Endothelial cell of umbilical vein (primary cell): Measurements from ENCODE around the gene STK17A. TPM values are rescaled to one million over a fixed set of nuclear protein-coding genes. Genes with fewer than 3 reads are reported as not detected.
A peak's percentile ranks its signal among the peaks of the same experiment; 100 is the strongest.

Experiments used
- BruUV-seq: library from RNA; stranded (reverse); fragments of 400-500 nt; replicated peaks from 2 replicates; lab custom pipeline; 2021; lab: Mats Ljungman, UMichigan
- CTCF ChIA-PET: fragments of 300-600, 350-600 bp; sonication (Branson Sonifier 250); formaldehyde crosslinking; loops from one replicate; lab custom pipeline; 2021; ENCODE audit warnings: antibody characterized with exemption, inconsistent platforms; lab: Charles Lee
- POLR2A ChIA-PET: fragments of 300-600, 350-600 bp; sonication (Branson Sonifier 250); formaldehyde crosslinking; loops from one replicate; lab custom pipeline; 2021; ENCODE audit warnings: antibody characterized with exemption, inconsistent platforms; lab: Charles Lee
- DNase-seq: peaks from one replicate; pipeline ENCODE4 v3.0.0-alpha.2; 2011; ENCODE audit warnings: low read depth, low spot score
- FAIRE-seq: peaks from 2 replicates; lab custom pipeline; 2011; peaks lifted over from hg19 to GRCh38; lab: Jason Lieb, UNC
- H2AFZ ChIP-seq: 2 replicates; pipeline ENCODE4 v1.6.0; 2012; ENCODE audit warnings: low read depth, low read length, control low read depth, inconsistent platforms
- H3K27ac ChIP-seq: 2 replicates; pipeline ENCODE4 v1.5.1; 2011; ENCODE audit warnings: low read depth, mild to moderate bottlenecking, control low read depth, low read length, moderate library complexity; ENCODE audit not compliant: insufficient read depth
- H3K27me3 ChIP-seq, 2 experiments: 2 replicates each; pipeline versions ENCODE4 v1.6.0 to v1.6.1; 2011; ENCODE audit warnings: low read length in 2 of 2, mixed read lengths in 1 of 2; ENCODE audit not compliant: control insufficient read depth in 2 of 2, insufficient read depth in 2 of 2
- H3K36me3 ChIP-seq, 2 experiments: 2 replicates in 1 of 2; 3 replicates in 1 of 2; pipeline ENCODE4 v1.5.1; 2011; ENCODE audit warnings: low read length in 2 of 2, mild to moderate bottlenecking in 1 of 2, moderate library complexity in 1 of 2; ENCODE audit not compliant: control insufficient read depth in 2 of 2, insufficient read depth in 2 of 2; ENCODE audit errors: extremely low read depth in 1 of 2
- H3K4me1 ChIP-seq: 3 replicates; pipeline ENCODE4 v1.5.1; 2011; ENCODE audit warnings: mild to moderate bottlenecking, low read length; ENCODE audit not compliant: control insufficient read depth, insufficient read depth; ENCODE audit errors: extremely low read depth
- H3K4me2 ChIP-seq: 2 replicates; pipeline ENCODE4 v1.6.1; 2011; ENCODE audit warnings: low read length, control low read depth, mixed read lengths; ENCODE audit not compliant: insufficient read depth
- H3K4me3 ChIP-seq, 3 experiments: fragments of 200-600 bp in 1 of 3; sonication (generic), shearing (Covaris generic) in 1 of 3; replicated peaks in 1 of 3; 2 replicates each; pipeline ENCODE4 v1.5.1; 2011 to 2016; ENCODE audit warnings: control low read depth in 3 of 3, low read length in 3 of 3, mild to moderate bottlenecking in 2 of 3, inconsistent platforms in 1 of 3, low read depth in 1 of 3, moderate library complexity in 1 of 3; ENCODE audit not compliant: insufficient read depth in 1 of 3
- H3K79me2 ChIP-seq: 2 replicates; pipeline ENCODE4 v1.6.0; 2012; ENCODE audit warnings: low read length, inconsistent platforms; ENCODE audit not compliant: control insufficient read depth, insufficient read depth
- H3K9ac ChIP-seq: replicated peaks from 2 replicates; pipeline ENCODE3; 2011; ENCODE audit warnings: low read length, control low read depth; ENCODE audit not compliant: insufficient read depth; ENCODE audit errors: extremely low read depth
- H3K9me1 ChIP-seq: replicated peaks from 3 replicates; pipeline ENCODE4 v1.6.0; 2011; ENCODE audit warnings: mild to moderate bottlenecking, low read length; ENCODE audit not compliant: control insufficient read depth, insufficient read depth; ENCODE audit errors: extremely low read depth
- H3K9me3 ChIP-seq: replicated peaks from 2 replicates; pipeline ENCODE4 v1.5.1; 2012; ENCODE audit warnings: low read length, inconsistent platforms; ENCODE audit not compliant: control insufficient read depth, insufficient read depth
- H4K20me1 ChIP-seq: replicated peaks from 2 replicates; pipeline ENCODE3; 2011; ENCODE audit warnings: mild to moderate bottlenecking, low read length; ENCODE audit not compliant: control insufficient read depth, insufficient read depth; ENCODE audit errors: extremely low read depth
- FOS ChIP-seq: IDR thresholded peaks from 2 replicates; pipeline ENCODE4 v1.6.1; 2011; ENCODE audit warnings: mild to moderate bottlenecking, low read length, moderate library complexity, borderline replicate concordance; ENCODE audit not compliant: insufficient read depth
- GATA2 ChIP-seq: IDR thresholded peaks from 2 replicates; pipeline ENCODE4 v1.7.0; 2011; ENCODE audit warnings: low read depth, mild to moderate bottlenecking, moderate library complexity, mixed read lengths, low read length; ENCODE audit not compliant: insufficient read length, insufficient read depth
- MAX ChIP-seq: IDR thresholded peaks from 2 replicates; pipeline ENCODE4 v1.6.1; 2011; ENCODE audit not compliant: insufficient read depth, insufficient read length
- MYC ChIP-seq: IDR thresholded peaks from one replicate; pipeline ENCODE4 v1.6.1; 2011; ENCODE audit warnings: mild to moderate bottlenecking, low read depth, low read length
- dilution Hi-C: fragments of 300-500 bp; cut with MboI; formaldehyde crosslinking; loops from one replicate; pipeline ENCODE4 v1.15.0; 2019; ENCODE audit warnings: low sequenced_read_pairs; ENCODE audit not compliant: extremely low pct_ligation_motif_present
- intact Hi-C: fragments of 100-400 bp; cut with micrococcal nuclease; formaldehyde crosslinking; loops from one replicate; pipeline ENCODE4 v1.10.0; 2022
- polyA plus RNA-seq, 4 experiments: library from polyadenylated mRNA; depleted of rRNA in 3 of 4; stranded (reverse) in 3 of 4; unstranded in 1 of 4; fragments of >200 nt; gene quantifications; 2 replicates each; pipeline versions ENCODE4 v1.2.1 to v1.2.3, GENCODE V29; 2011 to 2012; ENCODE audit warnings: missing spikeins in 1 of 4
- total RNA-seq: library from RNA; stranded (reverse); gene quantifications from 2 replicates; pipeline ENCODE4 v1.2.3, GENCODE V29; 2021
- TF ChIP-seq, protein P1 (sequence below), 2 donors: IDR thresholded peaks; 1 replicate in 1 of 2; 2 replicates in 1 of 2; pipeline ENCODE4 v1.5.1; 2011; ENCODE audit warnings: low read length in 2 of 2, mild to moderate bottlenecking in 2 of 2, moderate library complexity in 2 of 2, control low read depth in 1 of 2, inconsistent platforms in 1 of 2, low read depth in 1 of 2; ENCODE audit not compliant: insufficient read depth in 1 of 2; ENCODE audit errors: extremely low read depth in 1 of 2

The STK17A gene
- total and polyA plus RNA-seq, 2 donors (not counting 3 experiments of a cell fraction or from before 2014, with no cell fraction given), result 11.7 to 58.8 TPM

- Histone ChIP-seq H3K4me2 (no peak overlapping the region), H3K27me3 (peaks cover 2 to 12% of the 10 kb centered on the region in 2 experiments), H2AFZ (peak overlapping the region; percentile 66), H3K79me2 (no peaks in the 10 kb centered on the region), H3K9me1 (no peaks in the 10 kb centered on the region), H3K36me3 (no peaks in the 10 kb centered on the region), H3K9me3 (no peaks in the 10 kb centered on the region), H3K27ac (no peak overlapping the region), H3K4me1 (peaks cover 4% of the 10 kb centered on the region), H3K4me3 (no peak overlapping the region), H4K20me1 (no peaks in the 10 kb centered on the region), H3K9ac (no peak overlapping the region)
- no peak for TF ChIP-seq MYC
- no peak for TF ChIP-seq GATA2
- TF ChIP-seq, protein P1, sequence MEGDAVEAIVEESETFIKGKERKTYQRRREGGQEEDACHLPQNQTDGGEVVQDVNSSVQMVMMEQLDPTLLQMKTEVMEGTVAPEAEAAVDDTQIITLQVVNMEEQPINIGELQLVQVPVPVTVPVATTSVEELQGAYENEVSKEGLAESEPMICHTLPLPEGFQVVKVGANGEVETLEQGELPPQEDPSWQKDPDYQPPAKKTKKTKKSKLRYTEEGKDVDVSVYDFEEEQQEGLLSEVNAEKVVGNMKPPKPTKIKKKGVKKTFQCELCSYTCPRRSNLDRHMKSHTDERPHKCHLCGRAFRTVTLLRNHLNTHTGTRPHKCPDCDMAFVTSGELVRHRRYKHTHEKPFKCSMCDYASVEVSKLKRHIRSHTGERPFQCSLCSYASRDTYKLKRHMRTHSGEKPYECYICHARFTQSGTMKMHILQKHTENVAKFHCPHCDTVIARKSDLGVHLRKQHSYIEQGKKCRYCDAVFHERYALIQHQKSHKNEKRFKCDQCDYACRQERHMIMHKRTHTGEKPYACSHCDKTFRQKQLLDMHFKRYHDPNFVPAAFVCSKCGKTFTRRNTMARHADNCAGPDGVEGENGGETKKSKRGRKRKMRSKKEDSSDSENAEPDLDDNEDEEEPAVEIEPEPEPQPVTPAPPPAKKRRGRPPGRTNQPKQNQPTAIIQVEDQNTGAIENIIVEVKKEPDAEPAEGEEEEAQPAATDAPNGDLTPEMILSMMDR (IDR thresholded peaks at IDR 0.05; ENCODE audit: extremely low read depth in 1 of 2, insufficient read depth in 1 of 2, low read depth in 1 of 2, low read length in 2 of 2), result no peak
- TF ChIP-seq FOS, result no peak
- TF ChIP-seq MAX, result no peak
- intact Hi-C loops (no loop called here), dilution Hi-C loops (loop anchor here (25.0 kb wide), 1 partner anchor 135 kb away; no protein-coding TSS in a partner anchor)
- no peak for FAIRE-seq
- POLR2A ChIA-PET, result no interaction called here
- DNase-seq, result no peak
- CTCF ChIA-PET, result interaction anchor here (1.2 to 2.3 kb wide), 2 partner anchors 122 to 138 kb away, joined by 3 to 10 read pairs; no protein-coding TSS in a partner anchor
- no TSS peak for BruUV-seq
Measured at GRCh38 chr7:43577485-43577951, 5.4 kb upstream of the STK17A start.
